GM12878 (cell line): ENCODE data around the gene MNT.

Source experiments
- CTCF ChIP-seq, 3 experiments: IDR thresholded peaks in 2 of 3; conservative IDR thresholded peaks in 1 of 3; 2 replicates each; pipeline ENCODE4 v1.5.1; 2011; ENCODE audit warnings: low read depth in 3 of 3, low read length in 3 of 3, mild to moderate bottlenecking in 3 of 3, control low read depth in 2 of 3, moderate library complexity in 2 of 3, inconsistent platforms in 1 of 3, mixed read lengths in 1 of 3; ENCODE audit not compliant: control insufficient read depth in 2 of 3, insufficient read depth in 1 of 3; ENCODE audit errors: extremely low read depth in 1 of 3
- PAX8 ChIP-seq: fragments of 450-650 bp; IDR thresholded peaks from 2 replicates; pipeline ENCODE4 v1.6.1; 2017; ENCODE audit warnings: mild to moderate bottlenecking, moderate library complexity
- POLR2A ChIP-seq: IDR thresholded peaks from 2 replicates; pipeline ENCODE4 v1.6.1; 2011; ENCODE audit warnings: low read depth, mild to moderate bottlenecking, low read length
- RFX5 ChIP-seq: IDR thresholded peaks from 2 replicates; pipeline ENCODE4 v1.6.1; 2011; ENCODE audit warnings: low read depth, low read length, improper control_type of control experiment
- ZNF274 ChIP-seq: IDR thresholded peaks from one replicate; pipeline ENCODE4 v1.8.0; 2011; ENCODE audit not compliant: insufficient read length, insufficient read depth
- TF ChIP-seq, protein P1 (sequence below): fragments of 450-650 bp; IDR thresholded peaks from 2 replicates; pipeline ENCODE4 v1.6.1; 2017; ENCODE audit warnings: mild to moderate bottlenecking

GRCh38 chr17:2402544-2402943 lies 1.7 kb upstream of the MNT start:
- TF ChIP-seq RFX5: no peak
- TF ChIP-seq CTCF (IDR thresholded peaks at IDR 0.05 in 2 of 3, conservative IDR thresholded peaks at IDR 0.05 in 1 of 3; ENCODE audit: control insufficient read depth in 2 of 3, extremely low read depth in 1 of 3, insufficient read depth in 1 of 3, low read depth in 3 of 3, low read length in 3 of 3): no peak
- TF ChIP-seq ZNF274: no peak
- TF ChIP-seq, protein P1, sequence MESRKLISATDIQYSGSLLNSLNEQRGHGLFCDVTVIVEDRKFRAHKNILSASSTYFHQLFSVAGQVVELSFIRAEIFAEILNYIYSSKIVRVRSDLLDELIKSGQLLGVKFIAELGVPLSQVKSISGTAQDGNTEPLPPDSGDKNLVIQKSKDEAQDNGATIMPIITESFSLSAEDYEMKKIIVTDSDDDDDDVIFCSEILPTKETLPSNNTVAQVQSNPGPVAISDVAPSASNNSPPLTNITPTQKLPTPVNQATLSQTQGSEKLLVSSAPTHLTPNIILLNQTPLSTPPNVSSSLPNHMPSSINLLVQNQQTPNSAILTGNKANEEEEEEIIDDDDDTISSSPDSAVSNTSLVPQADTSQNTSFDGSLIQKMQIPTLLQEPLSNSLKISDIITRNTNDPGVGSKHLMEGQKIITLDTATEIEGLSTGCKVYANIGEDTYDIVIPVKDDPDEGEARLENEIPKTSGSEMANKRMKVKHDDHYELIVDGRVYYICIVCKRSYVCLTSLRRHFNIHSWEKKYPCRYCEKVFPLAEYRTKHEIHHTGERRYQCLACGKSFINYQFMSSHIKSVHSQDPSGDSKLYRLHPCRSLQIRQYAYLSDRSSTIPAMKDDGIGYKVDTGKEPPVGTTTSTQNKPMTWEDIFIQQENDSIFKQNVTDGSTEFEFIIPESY: no peak
- no peak; the same call in 1 of the 2 replicates for TF ChIP-seq POLR2A
- TF ChIP-seq PAX8: no peak
